Measurements from ENCODE around the gene TREML1.
A peak's percentile ranks its signal among the peaks of the same experiment; 100 is the strongest.
"Not testable (repeated sequence)": the region's sequence is repeated elsewhere in the genome, so short reads cannot be mapped to it uniquely, and the experiment has no call there.

TREML1 gene

GRCh38 chr6:41191569-41191968 lies 37.4 kb upstream of the TREML1 start:
- no peak overlapping the region for H3K27ac ChIP-seq (ENCODE audit: low read depth, low read length)
- no peaks in the 10 kb centered on the region for H3K36me3 ChIP-seq (ENCODE audit: control insufficient read depth, low read length)
- H3K9me3 ChIP-seq (ENCODE audit: control insufficient read depth, insufficient read depth, low read length), result peaks cover 14% of the 10 kb centered on the region; the same call in 1 of the 2 replicates
- H3F3A ChIP-seq (ENCODE audit: control insufficient read depth, insufficient read depth), result no peaks in the 10 kb centered on the region
- H3K4me1 ChIP-seq (ENCODE audit: control insufficient read depth, low read length), result no peaks in the 10 kb centered on the region
- H3K4me3 ChIP-seq (ENCODE audit: low read length), result no peak overlapping the region
- TF ChIP-seq EZH2phosphoT487 (IDR thresholded peaks at IDR 0.05; ENCODE audit: borderline replicate concordance, low read length) (no peak), CTCF (IDR thresholded peaks at IDR 0.05; ENCODE audit: low read depth, low read length, poor library complexity, severe bottlenecking) (peak; percentile 73)
- no peaks in the 10 kb centered on the region for H3K79me2 ChIP-seq (ENCODE audit: control insufficient read depth, low read length)
- H4K20me1 ChIP-seq (ENCODE audit: control insufficient read depth, insufficient read depth, low read depth, low read length), result no peaks in the 10 kb centered on the region
- H3K4me2 ChIP-seq (ENCODE audit: low read length), result no peak overlapping the region
- no peaks in the 10 kb centered on the region for H3K27me3 ChIP-seq (ENCODE audit: control insufficient read depth, low read length)
- H3K9me2 ChIP-seq (replicated peaks; ENCODE audit: control insufficient read depth, low read length), result no peaks in the 10 kb centered on the region

- Histone ChIP-seq H3K36me3 (ENCODE audit: control insufficient read depth, low read length) (no peaks in the 10 kb centered on the region), H3F3A (ENCODE audit: control insufficient read depth, insufficient read depth) (no peaks in the 10 kb centered on the region), H3K9me2 (replicated peaks; ENCODE audit: control insufficient read depth, low read length) (no peaks in the 10 kb centered on the region), H3K4me2 (ENCODE audit: low read length) (no peak overlapping the region), H3K27ac (ENCODE audit: low read depth, low read length) (no peak overlapping the region), H3K4me3 (ENCODE audit: low read length) (no peak overlapping the region), H3K79me2 (ENCODE audit: control insufficient read depth, low read length) (no peaks in the 10 kb centered on the region), H3K4me1 (ENCODE audit: control insufficient read depth, low read length) (peaks cover 7% of the 10 kb centered on the region; the same call in 1 of the 2 replicates), H3K27me3 (ENCODE audit: control insufficient read depth, low read length) (no peaks in the 10 kb centered on the region), H4K20me1 (ENCODE audit: control insufficient read depth, insufficient read depth, low read depth, low read length) (no peaks in the 10 kb centered on the region), H3K9me3 (ENCODE audit: control insufficient read depth, insufficient read depth, low read length) (peaks cover 14% of the 10 kb centered on the region; the same call in 1 of the 2 replicates)
- no peak for TF ChIP-seq CTCF (IDR thresholded peaks at IDR 0.05; ENCODE audit: low read depth, low read length, poor library complexity, severe bottlenecking)
- no peak for TF ChIP-seq EZH2phosphoT487 (IDR thresholded peaks at IDR 0.05; ENCODE audit: borderline replicate concordance, low read length)
Measured at GRCh38 chr6:41190791-41191190, 36.6 kb upstream of the TREML1 start.

DNA sequence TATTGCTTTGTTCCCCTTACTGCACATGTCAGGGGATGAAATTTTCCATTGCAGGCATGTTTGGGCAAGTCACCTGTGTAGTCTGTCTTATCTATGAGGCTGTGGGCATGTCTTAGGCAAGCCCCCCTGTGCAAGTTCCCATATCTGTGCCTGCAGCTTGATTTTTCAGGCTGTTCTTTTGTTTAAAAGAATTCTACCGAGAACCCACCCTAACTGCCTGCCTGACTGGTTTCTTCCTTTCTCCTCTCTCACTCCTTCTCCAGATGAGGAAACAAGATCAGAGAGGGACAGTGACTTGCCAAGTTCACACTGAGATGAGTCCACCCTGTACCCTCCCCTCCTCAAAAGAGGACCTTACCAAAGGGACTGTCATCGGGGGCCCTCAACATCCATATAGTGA lies 35.8 kb upstream of the TREML1 start:
- H3K4me2 ChIP-seq (ENCODE audit: low read length), result no peak overlapping the region
- no peaks in the 10 kb centered on the region for H4K20me1 ChIP-seq (ENCODE audit: control insufficient read depth, insufficient read depth, low read depth, low read length)
- H3K9me3 ChIP-seq (ENCODE audit: control insufficient read depth, insufficient read depth, low read length), result peaks cover 14% of the 10 kb centered on the region; the same call in 1 of the 2 replicates
- no peak overlapping the region for H3K27ac ChIP-seq (ENCODE audit: low read depth, low read length)
- peaks cover 7% of the 10 kb centered on the region; the same call in 1 of the 2 replicates for H3K4me1 ChIP-seq (ENCODE audit: control insufficient read depth, low read length)
- H3F3A ChIP-seq (ENCODE audit: control insufficient read depth, insufficient read depth), result no peaks in the 10 kb centered on the region
- H3K79me2 ChIP-seq (ENCODE audit: control insufficient read depth, low read length), result no peaks in the 10 kb centered on the region
- no peak overlapping the region for H3K4me3 ChIP-seq (ENCODE audit: low read length)
- H3K36me3 ChIP-seq (ENCODE audit: control insufficient read depth, low read length), result no peaks in the 10 kb centered on the region
- H3K27me3 ChIP-seq (ENCODE audit: control insufficient read depth, low read length), result no peaks in the 10 kb centered on the region
- TF ChIP-seq CTCF (IDR thresholded peaks at IDR 0.05; ENCODE audit: low read depth, low read length, poor library complexity, severe bottlenecking) (no peak), EZH2phosphoT487 (IDR thresholded peaks at IDR 0.05; ENCODE audit: borderline replicate concordance, low read length) (no peak)
- H3K9me2 ChIP-seq (replicated peaks; ENCODE audit: control insufficient read depth, low read length), result no peaks in the 10 kb centered on the region

DNA sequence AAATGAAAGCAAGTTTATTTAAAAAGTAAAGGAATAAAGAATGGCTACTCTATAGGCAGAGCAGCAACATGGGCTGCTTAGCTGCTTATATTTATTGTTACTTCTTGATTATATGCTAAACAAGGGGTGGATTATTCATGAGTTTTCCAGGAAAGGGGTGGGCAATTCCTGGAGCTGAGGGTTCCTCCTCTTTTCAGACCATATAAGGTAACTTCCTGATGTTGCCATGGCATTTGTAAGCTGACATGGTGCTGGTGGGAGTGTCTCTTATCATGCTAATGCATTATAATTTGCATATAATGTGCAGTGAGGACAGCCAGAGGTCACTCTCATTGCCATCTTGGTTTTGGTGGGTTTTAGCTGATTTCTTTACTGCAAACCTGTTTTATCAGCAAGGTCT lies 34.9 kb upstream of the TREML1 start:
- H3K9me2 ChIP-seq (replicated peaks; ENCODE audit: control insufficient read depth, low read length); H3K4me1 ChIP-seq (ENCODE audit: control insufficient read depth, low read length); H3K36me3 ChIP-seq (ENCODE audit: control insufficient read depth, low read length); H4K20me1 ChIP-seq (ENCODE audit: control insufficient read depth, insufficient read depth, low read depth, low read length); H3K27ac ChIP-seq (ENCODE audit: low read depth, low read length); H3K79me2 ChIP-seq (ENCODE audit: control insufficient read depth, low read length); H3F3A ChIP-seq (ENCODE audit: control insufficient read depth, insufficient read depth); H3K27me3 ChIP-seq (ENCODE audit: control insufficient read depth, low read length); H3K4me2 ChIP-seq (ENCODE audit: low read length); H3K4me3 ChIP-seq (ENCODE audit: low read length): not testable (repeated sequence)
- H3K9me3 ChIP-seq (ENCODE audit: control insufficient read depth, insufficient read depth, low read length), result peaks cover 14% of the 10 kb centered on the region; the same call in 1 of the 2 replicates
